GM23338 (cell line): ENCODE results near the gene U2AF1L4. TPM values are rescaled to one million over a fixed set of nuclear protein-coding genes. Genes with fewer than 3 reads are reported as not detected.

Experiments used
- ATAC-seq: fragments of 200-7000 bp; cut with Tn5 transposase; 3 replicates; pipeline ENCODE4 v1.9.1; 2020
- DNase-seq: peaks from one replicate; pipeline ENCODE4 v3.0.0-alpha.2; 2015; ENCODE audit warnings: low spot score
- H2AFZ ChIP-seq: fragments of 200-600 bp; sonication (generic); 2 replicates; pipeline ENCODE4 v1.8.0; 2016; ENCODE audit warnings: antibody characterized with exemption, mild to moderate bottlenecking, moderate library complexity
- H3F3A ChIP-seq: fragments of 200-600 bp; sonication (generic); replicated peaks from 2 replicates; pipeline ENCODE4 v1.8.0; 2017; ENCODE audit warnings: antibody characterized with exemption, mixed run types, low read depth
- H3K27ac ChIP-seq: fragments of 200-600 bp; sonication (generic); 2 replicates; pipeline ENCODE4 v1.6.1; 2016; ENCODE audit warnings: low read depth
- H3K27me3 ChIP-seq: fragments of 200-600 bp; sonication (generic); 2 replicates; pipeline ENCODE4 v1.8.0; 2016; ENCODE audit warnings: mild to moderate bottlenecking, mixed run types, moderate library complexity; ENCODE audit not compliant: insufficient read depth
- H3K36me3 ChIP-seq: fragments of 200-600 bp; sonication (generic); 2 replicates; pipeline ENCODE4 v1.8.0; 2016; ENCODE audit warnings: mild to moderate bottlenecking; ENCODE audit not compliant: insufficient read depth
- H3K4me1 ChIP-seq: fragments of 200-600 bp; sonication (generic); 2 replicates; pipeline ENCODE4 v1.8.0; 2016; ENCODE audit warnings: mild to moderate bottlenecking, moderate library complexity; ENCODE audit not compliant: insufficient read depth
- H3K4me2 ChIP-seq: fragments of 200-600 bp; sonication (generic); 2 replicates; pipeline ENCODE4 v1.7.1; 2017; ENCODE audit warnings: mixed run types
- H3K4me3 ChIP-seq: fragments of 200-600 bp; sonication (generic); 2 replicates; pipeline ENCODE4 v1.6.1; 2016; ENCODE audit warnings: mixed run types
- H3K79me2 ChIP-seq: fragments of 200-600 bp; sonication (generic); replicated peaks from 2 replicates; pipeline ENCODE4 v1.8.0; 2017; ENCODE audit warnings: mild to moderate bottlenecking; ENCODE audit not compliant: insufficient read depth
- H3K9me2 ChIP-seq: fragments of 200-600 bp; sonication (generic); 2 replicates; pipeline ENCODE4 v1.8.0; 2017; ENCODE audit not compliant: insufficient read depth
- H4K20me1 ChIP-seq: fragments of 200-600 bp; sonication (generic); replicated peaks from 2 replicates; pipeline ENCODE4 v1.8.0; 2017; ENCODE audit warnings: mild to moderate bottlenecking; ENCODE audit not compliant: insufficient read depth
- H3K27ac Mint-ChIP-seq: 2 replicates; pipeline ENCODE4 v1.8.0; 2020; ENCODE audit warnings: inconsistent platforms, mild to moderate bottlenecking, moderate library complexity, mixed read lengths
- H3K27me3 Mint-ChIP-seq: 3 replicates; pipeline ENCODE4 v1.8.0; 2022; ENCODE audit warnings: low read depth, mild to moderate bottlenecking, moderate library complexity, mixed read lengths, inconsistent platforms; ENCODE audit not compliant: insufficient read depth, poor library complexity
- H3K36me3 Mint-ChIP-seq: 3 replicates; pipeline ENCODE4 v1.8.0; 2021; ENCODE audit warnings: low read depth, mild to moderate bottlenecking, inconsistent platforms, moderate library complexity, mixed read lengths
- H3K4me1 Mint-ChIP-seq: 3 replicates; pipeline ENCODE4 v1.8.0; 2020; ENCODE audit warnings: mild to moderate bottlenecking, inconsistent platforms, mixed read lengths
- H3K4me3 Mint-ChIP-seq: 3 replicates; pipeline ENCODE4 v1.8.0; 2021; ENCODE audit warnings: moderate library complexity, mild to moderate bottlenecking, inconsistent platforms, mixed read lengths
- H3K9me3 Mint-ChIP-seq: 3 replicates; pipeline ENCODE4 v1.8.0; 2020; ENCODE audit warnings: moderate library complexity, mild to moderate bottlenecking, inconsistent platforms, mixed read lengths
- CREB1 ChIP-seq: fragments of 250-450 bp; sonication (Bioruptor Pico); IDR thresholded peaks from 2 replicates; pipeline ENCODE4 v1.5.0; 2020; ENCODE audit warnings: low read depth, mild to moderate bottlenecking, moderate library complexity
- CTCF ChIP-seq, 2 experiments: fragments of 200-600 bp in 1 of 2; sonication (generic) in 1 of 2; conservative IDR thresholded peaks; 2 replicates each; pipeline versions ENCODE4 v1.5.1 to v1.6.1; 2016 to 2017; ENCODE audit warnings: antibody characterized with exemption in 2 of 2, low read depth in 2 of 2, mild to moderate bottlenecking in 2 of 2, moderate library complexity in 1 of 2
- EZH2 ChIP-seq: fragments of 200-600 bp; sonication (generic); IDR thresholded peaks from one replicate; pipeline ENCODE4 v1.8.0; 2017; ENCODE audit warnings: antibody characterized with exemption, mild to moderate bottlenecking, low read depth; ENCODE audit not compliant: unreplicated experiment
- EZH2phosphoT487 ChIP-seq: fragments of 200-600 bp; sonication (generic); IDR thresholded peaks from one replicate; pipeline ENCODE4 v1.8.1; 2018; ENCODE audit warnings: antibody characterized with exemption; ENCODE audit not compliant: unreplicated experiment
- JUNB ChIP-seq: IDR thresholded peaks from one replicate; pipeline ENCODE4 v1.6.1; 2016; ENCODE audit warnings: antibody characterized with exemption; ENCODE audit not compliant: unreplicated experiment
- NANOG ChIP-seq: IDR thresholded peaks from 2 replicates; pipeline ENCODE4 v1.6.1; 2016; ENCODE audit warnings: antibody characterized with exemption, borderline replicate concordance
- REST ChIP-seq: IDR thresholded peaks from one replicate; pipeline ENCODE4 v1.6.1; 2018; ENCODE audit warnings: antibody characterized with exemption; ENCODE audit not compliant: unreplicated experiment
- STAT1 ChIP-seq: IDR thresholded peaks from one replicate; pipeline ENCODE4 v1.6.1; 2016; ENCODE audit warnings: antibody characterized with exemption; ENCODE audit not compliant: unreplicated experiment
- ZNF114 ChIP-seq: fragments of 250-450 bp; sonication (Bioruptor Pico); IDR thresholded peaks from 2 replicates; pipeline ENCODE4 v1.5.0; 2020; ENCODE audit warnings: mild to moderate bottlenecking, moderate library complexity
- polyA plus RNA-seq: library from polyadenylated mRNA; unstranded; fragments of >200 nt; fragmentation: Nextera tagmentation; extraction: Ambion mirVana; gene quantifications from 2 replicates; pipeline ENCODE4 v1.2.1, GENCODE V29; 2016
- total RNA-seq: library from RNA; depleted of rRNA; stranded (reverse); fragments of >200 nt; shearing (Covaris generic); gene quantifications from 2 replicates; pipeline ENCODE4 v1.2.3, GENCODE V29; 2014
- TF ChIP-seq, protein P1 (sequence below): IDR thresholded peaks from 2 replicates; pipeline ENCODE4 v1.6.1; 2016; ENCODE audit warnings: antibody characterized with exemption
- TF ChIP-seq, protein P2 (sequence below): fragments of 250-450 bp; sonication (Bioruptor Pico); IDR thresholded peaks from 2 replicates; pipeline ENCODE4 v1.5.0; 2020; ENCODE audit warnings: mild to moderate bottlenecking, moderate library complexity

The U2AF1L4 gene
- total and polyA plus RNA-seq, 2 experiments from 2014 or later: 13.1 to 23.7 TPM

GRCh38 chr19:35703343-35703742 is 41.9 kb downstream of the U2AF1L4 start:
- DNase-seq (peak; percentile 65), ATAC-seq (peak; percentile 47)
- Histone ChIP-seq H2AFZ (no peak overlapping the region; the same call in 1 of the 2 replicates), H4K20me1 (no peaks in the 10 kb centered on the region), H3K79me2 (no peaks in the 10 kb centered on the region), H3K9me2 (no peaks in the 10 kb centered on the region), H3K4me1 (peaks cover 8% of the 10 kb centered on the region; the same call in 1 of the 2 replicates), H3K27ac (no peak overlapping the region), H3K4me2 (peak overlapping the region; percentile 83), H3K36me3 (no peaks in the 10 kb centered on the region), H3K4me3 (peak overlapping the region; percentile 75), H3K27me3 (peaks cover 24% of the 10 kb centered on the region), H3F3A (no peaks in the 10 kb centered on the region)
- H3K4me3 Mint-ChIP-seq: no peak overlapping the region; the same call in 2 of the 3 replicates
- H3K4me1 Mint-ChIP-seq: peaks cover 2% of the 10 kb centered on the region; the same call in 1 of the 3 replicates
- H3K9me3 Mint-ChIP-seq: peaks cover 6% of the 10 kb centered on the region; the same call in 2 of the 3 replicates
- peaks cover 31% of the 10 kb centered on the region for H3K27me3 Mint-ChIP-seq
- H3K27ac Mint-ChIP-seq: no peak overlapping the region
- no peak for TF ChIP-seq JUNB
- no peak for TF ChIP-seq CTCF (conservative IDR thresholded peaks at IDR 0.05; ENCODE audit: low read depth in 2 of 2)
- TF ChIP-seq EZH2: no peak
- no peak for TF ChIP-seq ZNF114 (CRISPR knock-in tag)
- TF ChIP-seq REST: no peak
- TF ChIP-seq, protein P1, sequence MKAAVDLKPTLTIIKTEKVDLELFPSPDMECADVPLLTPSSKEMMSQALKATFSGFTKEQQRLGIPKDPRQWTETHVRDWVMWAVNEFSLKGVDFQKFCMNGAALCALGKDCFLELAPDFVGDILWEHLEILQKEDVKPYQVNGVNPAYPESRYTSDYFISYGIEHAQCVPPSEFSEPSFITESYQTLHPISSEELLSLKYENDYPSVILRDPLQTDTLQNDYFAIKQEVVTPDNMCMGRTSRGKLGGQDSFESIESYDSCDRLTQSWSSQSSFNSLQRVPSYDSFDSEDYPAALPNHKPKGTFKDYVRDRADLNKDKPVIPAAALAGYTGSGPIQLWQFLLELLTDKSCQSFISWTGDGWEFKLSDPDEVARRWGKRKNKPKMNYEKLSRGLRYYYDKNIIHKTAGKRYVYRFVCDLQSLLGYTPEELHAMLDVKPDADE: no peak
- TF ChIP-seq, protein P2, sequence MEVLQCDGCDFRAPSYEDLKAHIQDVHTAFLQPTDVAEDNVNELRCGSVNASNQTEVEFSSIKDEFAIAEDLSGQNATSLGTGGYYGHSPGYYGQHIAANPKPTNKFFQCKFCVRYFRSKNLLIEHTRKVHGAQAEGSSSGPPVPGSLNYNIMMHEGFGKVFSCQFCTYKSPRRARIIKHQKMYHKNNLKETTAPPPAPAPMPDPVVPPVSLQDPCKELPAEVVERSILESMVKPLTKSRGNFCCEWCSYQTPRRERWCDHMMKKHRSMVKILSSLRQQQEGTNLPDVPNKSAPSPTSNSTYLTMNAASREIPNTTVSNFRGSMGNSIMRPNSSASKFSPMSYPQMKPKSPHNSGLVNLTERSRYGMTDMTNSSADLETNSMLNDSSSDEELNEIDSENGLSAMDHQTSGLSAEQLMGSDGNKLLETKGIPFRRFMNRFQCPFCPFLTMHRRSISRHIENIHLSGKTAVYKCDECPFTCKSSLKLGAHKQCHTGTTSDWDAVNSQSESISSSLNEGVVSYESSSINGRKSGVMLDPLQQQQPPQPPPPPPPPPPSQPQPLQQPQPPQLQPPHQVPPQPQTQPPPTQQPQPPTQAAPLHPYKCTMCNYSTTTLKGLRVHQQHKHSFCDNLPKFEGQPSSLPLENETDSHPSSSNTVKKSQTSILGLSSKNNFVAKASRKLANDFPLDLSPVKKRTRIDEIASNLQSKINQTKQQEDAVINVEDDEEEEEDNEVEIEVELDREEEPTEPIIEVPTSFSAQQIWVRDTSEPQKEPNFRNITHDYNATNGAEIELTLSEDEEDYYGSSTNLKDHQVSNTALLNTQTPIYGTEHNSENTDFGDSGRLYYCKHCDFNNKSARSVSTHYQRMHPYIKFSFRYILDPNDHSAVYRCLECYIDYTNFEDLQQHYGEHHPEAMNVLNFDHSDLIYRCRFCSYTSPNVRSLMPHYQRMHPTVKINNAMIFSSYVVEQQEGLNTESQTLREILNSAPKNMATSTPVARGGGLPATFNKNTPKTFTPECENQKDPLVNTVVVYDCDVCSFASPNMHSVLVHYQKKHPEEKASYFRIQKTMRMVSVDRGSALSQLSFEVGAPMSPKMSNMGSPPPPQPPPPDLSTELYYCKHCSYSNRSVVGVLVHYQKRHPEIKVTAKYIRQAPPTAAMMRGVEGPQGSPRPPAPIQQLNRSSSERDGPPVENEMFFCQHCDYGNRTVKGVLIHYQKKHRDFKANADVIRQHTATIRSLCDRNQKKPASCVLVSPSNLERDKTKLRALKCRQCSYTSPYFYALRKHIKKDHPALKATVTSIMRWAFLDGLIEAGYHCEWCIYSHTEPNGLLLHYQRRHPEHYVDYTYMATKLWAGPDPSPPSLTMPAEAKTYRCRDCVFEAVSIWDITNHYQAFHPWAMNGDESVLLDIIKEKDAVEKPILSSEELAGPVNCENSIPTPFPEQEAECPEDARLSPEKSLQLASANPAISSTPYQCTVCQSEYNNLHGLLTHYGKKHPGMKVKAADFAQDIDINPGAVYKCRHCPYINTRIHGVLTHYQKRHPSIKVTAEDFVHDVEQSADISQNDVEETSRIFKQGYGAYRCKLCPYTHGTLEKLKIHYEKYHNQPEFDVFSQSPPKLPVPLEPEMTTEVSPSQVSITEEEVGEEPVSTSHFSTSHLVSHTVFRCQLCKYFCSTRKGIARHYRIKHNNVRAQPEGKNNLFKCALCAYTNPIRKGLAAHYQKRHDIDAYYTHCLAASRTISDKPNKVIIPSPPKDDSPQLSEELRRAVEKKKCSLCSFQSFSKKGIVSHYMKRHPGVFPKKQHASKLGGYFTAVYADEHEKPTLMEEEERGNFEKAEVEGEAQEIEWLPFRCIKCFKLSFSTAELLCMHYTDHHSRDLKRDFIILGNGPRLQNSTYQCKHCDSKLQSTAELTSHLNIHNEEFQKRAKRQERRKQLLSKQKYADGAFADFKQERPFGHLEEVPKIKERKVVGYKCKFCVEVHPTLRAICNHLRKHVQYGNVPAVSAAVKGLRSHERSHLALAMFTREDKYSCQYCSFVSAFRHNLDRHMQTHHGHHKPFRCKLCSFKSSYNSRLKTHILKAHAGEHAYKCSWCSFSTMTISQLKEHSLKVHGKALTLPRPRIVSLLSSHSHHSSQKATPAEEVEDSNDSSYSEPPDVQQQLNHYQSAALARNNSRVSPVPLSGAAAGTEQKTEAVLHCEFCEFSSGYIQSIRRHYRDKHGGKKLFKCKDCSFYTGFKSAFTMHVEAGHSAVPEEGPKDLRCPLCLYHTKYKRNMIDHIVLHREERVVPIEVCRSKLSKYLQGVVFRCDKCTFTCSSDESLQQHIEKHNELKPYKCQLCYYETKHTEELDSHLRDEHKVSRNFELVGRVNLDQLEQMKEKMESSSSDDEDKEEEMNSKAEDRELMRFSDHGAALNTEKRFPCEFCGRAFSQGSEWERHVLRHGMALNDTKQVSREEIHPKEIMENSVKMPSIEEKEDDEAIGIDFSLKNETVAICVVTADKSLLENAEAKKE: no peak
- TF ChIP-seq STAT1: no peak
- no peak for TF ChIP-seq CREB1
- TF ChIP-seq EZH2phosphoT487: no peak
- no peak for TF ChIP-seq NANOG
- H3K36me3 Mint-ChIP-seq: no peaks in the 10 kb centered on the region
